Liver (tissue), 9 donors: ENCODE data around the gene GMNN. TPM values are rescaled to one million over a fixed set of nuclear protein-coding genes. Genes with fewer than 3 reads are reported as not detected.

Experiments
- DNase-seq: peaks from one replicate; pipeline ENCODE4 v3.0.0-alpha.2; 2017; ENCODE audit warnings: low spot score
- H3K27ac ChIP-seq, 2 donors: one replicate each; pipeline ENCODE4 v1.7.0; 2013; ENCODE audit warnings: inconsistent platforms in 2 of 2, low read length in 2 of 2, control low read depth in 1 of 2, low read depth in 1 of 2, mild to moderate bottlenecking in 1 of 2
- H3K27me3 ChIP-seq, 4 donors: one replicate each; pipeline versions ENCODE4 v1.6.1 to v1.7.0; 2013; ENCODE audit warnings: low read length in 3 of 4, inconsistent platforms in 1 of 4, mild to moderate bottlenecking in 1 of 4, moderate library complexity in 1 of 4; ENCODE audit not compliant: control insufficient read depth in 4 of 4, insufficient read depth in 4 of 4
- H3K36me3 ChIP-seq, 4 donors: one replicate each; pipeline versions ENCODE4 v1.6.1 to v1.7.0; 2013; ENCODE audit warnings: low read length in 3 of 4, mild to moderate bottlenecking in 3 of 4, low read depth in 1 of 4, moderate library complexity in 1 of 4; ENCODE audit not compliant: control insufficient read depth in 4 of 4, insufficient read depth in 3 of 4
- H3K4me1 ChIP-seq, 4 donors: one replicate each; pipeline versions ENCODE4 v1.6.1 to v1.7.0; 2013; ENCODE audit warnings: low read length in 3 of 4, mild to moderate bottlenecking in 3 of 4, moderate library complexity in 1 of 4; ENCODE audit not compliant: control insufficient read depth in 4 of 4, insufficient read depth in 4 of 4
- H3K4me3 ChIP-seq, 3 donors: one replicate each; pipeline versions ENCODE4 v1.6.1 to v1.7.0; 2013; ENCODE audit warnings: low read length in 3 of 3, control low read depth in 1 of 3, low read depth in 1 of 3, mild to moderate bottlenecking in 1 of 3
- H3K9ac ChIP-seq, 2 donors: one replicate each; pipeline ENCODE4 v1.7.0; 2013; ENCODE audit warnings: low read length in 2 of 2, mild to moderate bottlenecking in 2 of 2, moderate library complexity in 2 of 2, control low read depth in 1 of 2, low read depth in 1 of 2
- H3K9me3 ChIP-seq, 4 donors: one replicate each; pipeline versions ENCODE4 v1.6.1 to v1.7.0; 2013; ENCODE audit warnings: low read length in 3 of 4; ENCODE audit not compliant: control insufficient read depth in 4 of 4
- EGR1 ChIP-seq, 2 donors: IDR thresholded peaks; 2 replicates each; pipeline ENCODE4 v1.6.1; 2016 to 2018; ENCODE audit warnings: antibody characterized with exemption in 2 of 2, low read depth in 2 of 2
- FOXA1 ChIP-seq: IDR thresholded peaks from 2 replicates; pipeline ENCODE4 v1.6.1; 2016; ENCODE audit warnings: antibody characterized with exemption
- GABPA ChIP-seq, 2 donors: IDR thresholded peaks in 1 of 2; conservative IDR thresholded peaks in 1 of 2; 2 replicates each; pipeline ENCODE4 v1.6.1; 2016; ENCODE audit warnings: antibody characterized with exemption in 2 of 2, mild to moderate bottlenecking in 1 of 2, moderate library complexity in 1 of 2
- HNF4A ChIP-seq, 2 donors: conservative IDR thresholded peaks; 2 replicates each; pipeline ENCODE4 v1.6.1; 2016; ENCODE audit warnings: antibody characterized with exemption in 2 of 2, mild to moderate bottlenecking in 2 of 2
- HNF4G ChIP-seq: IDR thresholded peaks from 2 replicates; pipeline ENCODE4 v1.6.1; 2016; ENCODE audit warnings: antibody characterized with exemption
- JUND ChIP-seq, 2 donors: IDR thresholded peaks; 2 replicates each; pipeline ENCODE4 v1.6.1; 2016; ENCODE audit warnings: antibody characterized with exemption in 2 of 2
- NR2F2 ChIP-seq: IDR thresholded peaks from 2 replicates; pipeline ENCODE4 v1.6.1; 2016; ENCODE audit warnings: antibody characterized with exemption
- RAD21 ChIP-seq, 2 donors: IDR thresholded peaks; 2 replicates each; pipeline ENCODE4 v1.6.1; 2016; ENCODE audit warnings: antibody characterized with exemption in 2 of 2, mild to moderate bottlenecking in 2 of 2
- REST ChIP-seq: IDR thresholded peaks from 2 replicates; pipeline ENCODE4 v1.6.1; 2016; ENCODE audit warnings: antibody characterized with exemption, mild to moderate bottlenecking
- RXRA ChIP-seq, 2 donors: IDR thresholded peaks; 2 replicates each; pipeline ENCODE4 v1.6.1; 2017 to 2018; ENCODE audit warnings: antibody characterized with exemption in 2 of 2, mild to moderate bottlenecking in 1 of 2
- SP1 ChIP-seq: IDR thresholded peaks from 2 replicates; pipeline ENCODE4 v1.6.1; 2018; ENCODE audit warnings: antibody characterized with exemption, mild to moderate bottlenecking
- TAF1 ChIP-seq: conservative IDR thresholded peaks from 2 replicates; pipeline ENCODE4 v1.6.1; 2016; ENCODE audit warnings: antibody characterized with exemption, mild to moderate bottlenecking
- YY1 ChIP-seq: IDR thresholded peaks from 2 replicates; pipeline ENCODE4 v1.6.1; 2016; ENCODE audit warnings: antibody characterized with exemption, mild to moderate bottlenecking
- ZBTB33 ChIP-seq: IDR thresholded peaks from 2 replicates; pipeline ENCODE4 v1.6.1; 2016; ENCODE audit warnings: antibody characterized with exemption
- WGBS: extraction: QIAGEN DNeasy Blood & Tissue Kit; methylation state at CpG from one replicate; pipeline ENCODE4 v1.1.7; 2013; 5-methylcytosine and 5-hydroxymethylcytosine counted together
- polyA plus RNA-seq, 2 donors: library from polyadenylated mRNA; stranded (reverse) in 1 of 2; unstranded in 1 of 2; fragments of 200-250 nt in 1 of 2; fragments of >200 nt in 1 of 2; fragmentation: Nextera tagmentation in 1 of 2; extraction: Ambion mirVana in 1 of 2; gene quantifications; one replicate each; pipeline versions ENCODE4 v1.2.1 to v1.2.3, GENCODE V29; 2013 to 2015
- total RNA-seq, 2 donors: library from RNA; depleted of rRNA; stranded (reverse); fragments of >200 nt; gene quantifications; one replicate each; pipeline ENCODE4 v1.2.3, GENCODE V29; 2014
- TF ChIP-seq, protein P1 (sequence below): IDR thresholded peaks from 2 replicates; pipeline ENCODE4 v1.6.1; 2016; ENCODE audit warnings: antibody characterized with exemption
- TF ChIP-seq, protein P2 (sequence below): fragments of 150-350 bp; IDR thresholded peaks from 2 replicates; pipeline ENCODE4 v1.5.1; 2017; ENCODE audit warnings: improper control_type of control experiment, low read depth, low read length; ENCODE audit not compliant: missing input control
- donor health status: healthy.
- donor health status: healthy.
- donor health status: healthy.
- donor health status: healthy.
- donor health status: healthy.

Gene GMNN
- total and polyA plus RNA-seq, 4 donors: 8.4 to 34.9 (median 11.0) TPM

DNA sequence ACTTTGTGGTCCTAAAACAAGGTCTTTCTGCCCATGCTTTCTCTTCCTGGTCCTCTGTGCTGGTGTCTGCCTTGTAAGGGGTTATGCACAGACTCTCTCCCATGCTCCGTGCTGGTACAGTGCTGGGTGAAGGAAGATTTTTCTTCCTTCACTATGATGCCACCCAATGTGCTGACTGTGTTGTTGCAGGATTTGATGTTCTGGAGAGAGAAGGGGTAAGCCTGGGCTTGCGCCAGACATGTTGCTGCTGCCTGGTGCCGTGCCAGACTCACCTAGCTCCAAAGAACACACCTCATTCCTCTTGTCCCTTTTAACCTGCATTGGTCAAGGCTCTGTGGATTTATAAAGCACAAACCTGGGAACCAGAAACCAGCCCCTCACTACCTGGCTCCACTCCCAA lies 52.4 kb downstream of the GMNN start:
- H3K27ac ChIP-seq: no peak overlapping the region
- no peaks in the 10 kb centered on the region for H3K27me3 ChIP-seq
- no peak for TF ChIP-seq REST
- TF ChIP-seq NR2F2: no peak
- no peak for TF ChIP-seq HNF4G
- TF ChIP-seq FOXA1: no peak
- TF ChIP-seq, protein P1, sequence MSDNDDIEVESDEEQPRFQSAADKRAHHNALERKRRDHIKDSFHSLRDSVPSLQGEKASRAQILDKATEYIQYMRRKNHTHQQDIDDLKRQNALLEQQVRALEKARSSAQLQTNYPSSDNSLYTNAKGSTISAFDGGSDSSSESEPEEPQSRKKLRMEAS: no peak
- no peak for TF ChIP-seq TAF1
- no peak for TF ChIP-seq RXRA (IDR thresholded peaks at IDR 0.05)
- TF ChIP-seq HNF4A (conservative IDR thresholded peaks at IDR 0.05): no peak
- no peak for TF ChIP-seq GABPA (IDR thresholded peaks at IDR 0.05 in 1 of 2, conservative IDR thresholded peaks at IDR 0.05 in 1 of 2)
- TF ChIP-seq SP1: no peak
- no peak overlapping the region for H3K4me3 ChIP-seq
- DNase-seq: no peak
- H3K9ac ChIP-seq: no peak overlapping the region
- 88% methylated on average over 3 of the region's 3 CpGs for WGBS
- no peaks in the 10 kb centered on the region for H3K36me3 ChIP-seq
- H3K4me1 ChIP-seq: no peaks in the 10 kb centered on the region
- H3K9me3 ChIP-seq: no peaks in the 10 kb centered on the region

DNA sequence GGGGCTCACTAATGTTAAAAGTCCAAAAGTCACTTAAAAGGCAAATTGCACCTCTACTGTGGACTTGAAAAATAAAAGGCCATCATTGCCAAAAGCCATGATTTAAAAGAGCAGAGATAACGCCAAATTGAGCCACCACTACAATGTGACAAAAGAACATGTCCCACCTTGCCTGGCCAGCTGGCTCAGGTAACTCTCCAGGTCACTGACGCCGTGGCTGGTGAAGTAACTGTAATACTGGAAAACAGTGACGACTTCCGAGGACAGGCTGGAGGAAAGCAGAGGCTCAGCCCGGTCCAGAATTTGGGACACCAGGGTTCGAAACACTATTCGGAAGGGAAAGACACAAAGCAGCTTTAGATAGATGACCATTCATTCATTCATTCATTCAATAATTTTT lies 53.2 kb downstream of the GMNN start:
- Histone ChIP-seq H3K27ac (no peak overlapping the region), H3K4me1 (no peaks in the 10 kb centered on the region), H3K9ac (no peak overlapping the region), H3K27me3 (no peaks in the 10 kb centered on the region), H3K4me3 (no peak overlapping the region), H3K9me3 (no peaks in the 10 kb centered on the region), H3K36me3 (no peaks in the 10 kb centered on the region)
- 84% methylated on average over 8 of the region's 8 CpGs for WGBS
- TF ChIP-seq EGR1 (IDR thresholded peaks at IDR 0.05; ENCODE audit: low read depth in 2 of 2) (no peak), RXRA (IDR thresholded peaks at IDR 0.05) (no peak), RAD21 (IDR thresholded peaks at IDR 0.05) (no peak), GABPA (IDR thresholded peaks at IDR 0.05 in 1 of 2, conservative IDR thresholded peaks at IDR 0.05 in 1 of 2) (no peak), ZBTB33 (no peak), FOXA1 (no peak), REST (no peak), SP1 (no peak), TAF1 (no peak), JUND (IDR thresholded peaks at IDR 0.05) (no peak), YY1 (no peak)
- TF ChIP-seq, protein P2, sequence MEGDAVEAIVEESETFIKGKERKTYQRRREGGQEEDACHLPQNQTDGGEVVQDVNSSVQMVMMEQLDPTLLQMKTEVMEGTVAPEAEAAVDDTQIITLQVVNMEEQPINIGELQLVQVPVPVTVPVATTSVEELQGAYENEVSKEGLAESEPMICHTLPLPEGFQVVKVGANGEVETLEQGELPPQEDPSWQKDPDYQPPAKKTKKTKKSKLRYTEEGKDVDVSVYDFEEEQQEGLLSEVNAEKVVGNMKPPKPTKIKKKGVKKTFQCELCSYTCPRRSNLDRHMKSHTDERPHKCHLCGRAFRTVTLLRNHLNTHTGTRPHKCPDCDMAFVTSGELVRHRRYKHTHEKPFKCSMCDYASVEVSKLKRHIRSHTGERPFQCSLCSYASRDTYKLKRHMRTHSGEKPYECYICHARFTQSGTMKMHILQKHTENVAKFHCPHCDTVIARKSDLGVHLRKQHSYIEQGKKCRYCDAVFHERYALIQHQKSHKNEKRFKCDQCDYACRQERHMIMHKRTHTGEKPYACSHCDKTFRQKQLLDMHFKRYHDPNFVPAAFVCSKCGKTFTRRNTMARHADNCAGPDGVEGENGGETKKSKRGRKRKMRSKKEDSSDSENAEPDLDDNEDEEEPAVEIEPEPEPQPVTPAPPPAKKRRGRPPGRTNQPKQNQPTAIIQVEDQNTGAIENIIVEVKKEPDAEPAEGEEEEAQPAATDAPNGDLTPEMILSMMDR: no peak
- TF ChIP-seq, protein P1: no peak
- no peak for DNase-seq
